ENCODE measurements around the gene MVB12B. TPM values are rescaled to one million over a fixed set of nuclear protein-coding genes. Genes with fewer than 3 reads are reported as not detected.

Gene MVB12B
- total and polyA plus RNA-seq, 2 of the 4 experiments (the other 2 are of a cell fraction) = 2.0 to 4.0 TPM

- H3K18ac ChIP-seq (ENCODE audit: low read depth, low read length) = no peak overlapping the region
- H4K5ac ChIP-seq (ENCODE audit: low read depth, low read length) = no peak overlapping the region
- no peaks in the 10 kb centered on the region for H4K20me1 ChIP-seq (ENCODE audit: insufficient read depth, low read length)
- H3K4me3 ChIP-seq (ENCODE audit: insufficient read depth, low read depth, low read length) = no peak overlapping the region
- peaks cover 2% of the 10 kb centered on the region; the same call in 1 of the 2 replicates for H3K36me3 ChIP-seq (ENCODE audit: control insufficient read depth, insufficient read depth, low read length)
- dilution Hi-C loops (cut with HindIII; ENCODE audit: low sequenced_read_pairs, unreplicated experiment) (no loop called here), intact Hi-C loops (cut with micrococcal nuclease) (no loop called here), in situ Hi-C loops (cut with MboI; ENCODE audit: low sequenced_read_pairs) (no loop called here)
- no peak overlapping the region for H3K4me2 ChIP-seq (ENCODE audit: low read depth, low read length)
- H3K27ac ChIP-seq (ENCODE audit: insufficient read depth, low read length) = no peak overlapping the region
- no peaks in the 10 kb centered on the region for H3K9me1 ChIP-seq (ENCODE audit: insufficient read depth, low read length)
- H3K56ac ChIP-seq (ENCODE audit: extremely low read depth, insufficient read depth, low read length) = no peak overlapping the region
- DNase-seq (no peak), ATAC-seq (ENCODE audit: low read depth) (no peak)
- H2AK5ac ChIP-seq (ENCODE audit: low read depth, low read length) = no peak overlapping the region
- no peak overlapping the region for H4K8ac ChIP-seq (ENCODE audit: low read depth in 2 of 2, low read length in 2 of 2)
- H4K91ac ChIP-seq (ENCODE audit: insufficient read depth, low read depth, low read length) = no peak overlapping the region
- H3K4me1 ChIP-seq (ENCODE audit: control insufficient read depth, insufficient read depth, low read length) = no peaks in the 10 kb centered on the region
- POLR2A ChIA-PET (ENCODE audit: unreplicated experiment) = no interaction called here
- no peak overlapping the region for H2BK20ac ChIP-seq (ENCODE audit: low read depth, low read length)
- no peak overlapping the region for H3K9ac ChIP-seq (ENCODE audit: low read depth, low read length)
- no peak overlapping the region for H3K23ac ChIP-seq (ENCODE audit: low read depth, low read length)
- H3K27me3 ChIP-seq (ENCODE audit: control insufficient read depth, insufficient read depth, low read length) = no peaks in the 10 kb centered on the region
- CTCF ChIA-PET = no interaction called here
- H2AK9ac ChIP-seq (replicated peaks; ENCODE audit: low read depth, low read length, poor library complexity) = no peak overlapping the region
- H2BK120ac ChIP-seq (ENCODE audit: low read depth, low read length) = no peak overlapping the region
- no peak overlapping the region for H2AFZ ChIP-seq (replicated peaks; ENCODE audit: low read length, poor library complexity)
- no peak overlapping the region for H2BK5ac ChIP-seq (ENCODE audit: low read depth, low read length, poor library complexity, severe bottlenecking)
- no peak for TF ChIP-seq BHLHE40 (IDR thresholded peaks at IDR 0.05; ENCODE audit: low read depth, low read length)
- TF ChIP-seq USF2 (IDR thresholded peaks at IDR 0.05; ENCODE audit: low read depth, low read length) = no peak
- TF ChIP-seq RCOR1 (IDR thresholded peaks at IDR 0.05; ENCODE audit: insufficient replicate concordance, low read length) = no peak
- TF ChIP-seq, protein P1, sequence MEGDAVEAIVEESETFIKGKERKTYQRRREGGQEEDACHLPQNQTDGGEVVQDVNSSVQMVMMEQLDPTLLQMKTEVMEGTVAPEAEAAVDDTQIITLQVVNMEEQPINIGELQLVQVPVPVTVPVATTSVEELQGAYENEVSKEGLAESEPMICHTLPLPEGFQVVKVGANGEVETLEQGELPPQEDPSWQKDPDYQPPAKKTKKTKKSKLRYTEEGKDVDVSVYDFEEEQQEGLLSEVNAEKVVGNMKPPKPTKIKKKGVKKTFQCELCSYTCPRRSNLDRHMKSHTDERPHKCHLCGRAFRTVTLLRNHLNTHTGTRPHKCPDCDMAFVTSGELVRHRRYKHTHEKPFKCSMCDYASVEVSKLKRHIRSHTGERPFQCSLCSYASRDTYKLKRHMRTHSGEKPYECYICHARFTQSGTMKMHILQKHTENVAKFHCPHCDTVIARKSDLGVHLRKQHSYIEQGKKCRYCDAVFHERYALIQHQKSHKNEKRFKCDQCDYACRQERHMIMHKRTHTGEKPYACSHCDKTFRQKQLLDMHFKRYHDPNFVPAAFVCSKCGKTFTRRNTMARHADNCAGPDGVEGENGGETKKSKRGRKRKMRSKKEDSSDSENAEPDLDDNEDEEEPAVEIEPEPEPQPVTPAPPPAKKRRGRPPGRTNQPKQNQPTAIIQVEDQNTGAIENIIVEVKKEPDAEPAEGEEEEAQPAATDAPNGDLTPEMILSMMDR (conservative IDR thresholded peaks at IDR 0.05; ENCODE audit: low read depth, low read length) = no peak
- TF ChIP-seq NFE2L2 (IDR thresholded peaks at IDR 0.05; ENCODE audit: low read depth, low read length) = no peak
- TF ChIP-seq, protein P2, sequence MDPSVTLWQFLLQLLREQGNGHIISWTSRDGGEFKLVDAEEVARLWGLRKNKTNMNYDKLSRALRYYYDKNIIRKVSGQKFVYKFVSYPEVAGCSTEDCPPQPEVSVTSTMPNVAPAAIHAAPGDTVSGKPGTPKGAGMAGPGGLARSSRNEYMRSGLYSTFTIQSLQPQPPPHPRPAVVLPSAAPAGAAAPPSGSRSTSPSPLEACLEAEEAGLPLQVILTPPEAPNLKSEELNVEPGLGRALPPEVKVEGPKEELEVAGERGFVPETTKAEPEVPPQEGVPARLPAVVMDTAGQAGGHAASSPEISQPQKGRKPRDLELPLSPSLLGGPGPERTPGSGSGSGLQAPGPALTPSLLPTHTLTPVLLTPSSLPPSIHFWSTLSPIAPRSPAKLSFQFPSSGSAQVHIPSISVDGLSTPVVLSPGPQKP (IDR thresholded peaks at IDR 0.05; ENCODE audit: borderline replicate concordance, low read depth, low read length) = no peak
- no peak for TF ChIP-seq MXI1 (IDR thresholded peaks at IDR 0.05; ENCODE audit: borderline replicate concordance, low read depth, low read length)
- no peak for TF ChIP-seq CHD1 (IDR thresholded peaks at IDR 0.05; ENCODE audit: low read depth, low read length)
- TF ChIP-seq MAFK (IDR thresholded peaks at IDR 0.05; ENCODE audit: low read depth, low read length) = no peak
- TF ChIP-seq SMC3 (IDR thresholded peaks at IDR 0.05; ENCODE audit: low read depth, low read length) = no peak
- TF ChIP-seq MAZ (IDR thresholded peaks at IDR 0.05; ENCODE audit: borderline replicate concordance, low read depth, low read length) = no peak
- no peak for TF ChIP-seq FOS (IDR thresholded peaks at IDR 0.05; ENCODE audit: low read depth, low read length)
- TF ChIP-seq RAD21 (IDR thresholded peaks at IDR 0.05; ENCODE audit: low read length) = no peak
- TF ChIP-seq CEBPB (IDR thresholded peaks at IDR 0.05; ENCODE audit: low read depth, low read length) = no peak
- no peak for TF ChIP-seq POLR2A (IDR thresholded peaks at IDR 0.05; ENCODE audit: low read depth, low read length)
- TF ChIP-seq RFX5 (IDR thresholded peaks at IDR 0.05; ENCODE audit: low read depth, low read length) = no peak
- H3K14ac ChIP-seq (replicated peaks; ENCODE audit: low read depth, low read length) = no peak overlapping the region
- H3K79me1 ChIP-seq (ENCODE audit: low read depth in 1 of 2, low read length in 2 of 2) = no peaks in the 10 kb centered on the region
- H3K9me3 ChIP-seq (ENCODE audit: control insufficient read depth, insufficient read depth, low read length) = no peaks in the 10 kb centered on the region
- WGBS, 2 experiments (ENCODE audit: extremely low coverage in 2 of 2, insufficient read length in 1 of 2) = 85% methylated on average over 5 of the region's 6 CpGs; no CpG with 5 or more reads in 1 of the 2 experiments
- BruUV-seq (replicated peaks) = no TSS peak
- H3K4ac ChIP-seq (ENCODE audit: low read depth, low read length) = no peak overlapping the region
- no peak overlapping the region for H2BK15ac ChIP-seq (ENCODE audit: low read depth, low read length)
Measured at GRCh38 chr9:126430124-126430523, 103.5 kb downstream of the MVB12B start.
